Glomerular endothelial cell (primary cell): ENCODE data around the gene CD9. TPM values are rescaled to one million over a fixed set of nuclear protein-coding genes. Genes with fewer than 3 reads are reported as not detected.
"Not testable (repeated sequence)": the region's sequence is repeated elsewhere in the genome, so short reads cannot be mapped to it uniquely, and the experiment has no call there.

ENCODE experiments used
- DNase-seq: peaks from one replicate; pipeline ENCODE4 v3.0.0-alpha.2; 2011; ENCODE audit warnings: low read depth, low spot score; ENCODE audit errors: extremely low read depth
- total RNA-seq: library from RNA; depleted of rRNA; stranded (reverse); fragments of >200 nt; gene quantifications from 2 replicates; pipeline ENCODE4 v1.2.3, GENCODE V29; 2015

CD9 gene
- total RNA-seq, 1 donor from 2014 or later, result 555 TPM

GRCh38 chr12:6178981-6179761, 21.0 kb upstream of the CD9 start:
- no peak for DNase-seq

- no peak for DNase-seq
These were observed 19.7 kb upstream of the CD9 start for GRCh38 chr12:6180268-6181051.

GRCh38 chr12:6181166-6181565, 19.0 kb upstream of the CD9 start:
- DNase-seq, result no peak

GRCh38 chr12:6181583-6182278, 18.5 kb upstream of the CD9 start:
- no peak for DNase-seq

DNA sequence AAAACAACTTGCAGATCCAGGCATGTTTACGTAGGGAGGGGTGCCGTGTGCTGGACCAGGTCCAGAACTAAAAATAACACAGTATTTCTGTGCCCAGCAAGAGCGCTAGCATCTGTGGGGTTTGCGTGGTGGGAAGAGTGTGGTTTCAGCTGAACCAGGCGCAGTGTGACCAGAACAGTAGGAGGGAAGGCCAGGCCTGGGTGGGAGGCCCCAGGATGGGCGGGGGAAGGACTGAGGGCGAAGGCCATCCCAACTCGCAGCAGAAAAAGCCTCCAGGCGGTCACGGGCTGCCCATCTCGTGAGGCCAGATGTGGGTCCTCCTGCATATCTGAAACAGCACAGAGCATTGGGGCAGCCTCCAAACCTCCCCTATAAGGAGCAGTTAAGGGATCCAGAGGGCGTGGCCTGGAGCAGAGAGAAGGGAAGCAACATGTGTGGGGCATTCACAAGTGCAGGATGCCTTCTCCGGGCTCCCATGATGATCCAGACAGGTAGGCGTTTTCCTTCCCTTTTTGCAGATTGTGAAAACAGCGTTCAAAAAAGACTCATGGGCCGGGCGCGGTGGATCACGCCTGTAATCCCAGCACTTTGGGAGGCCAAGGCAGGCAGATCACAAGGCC, 17.8 kb upstream of the CD9 start:
- DNase-seq, result no peak

- DNase-seq, result no peak
These were observed 16.3 kb upstream of the CD9 start for GRCh38 chr12:6183689-6184428.

GRCh38 chr12:6185961-6186827, 14.0 kb upstream of the CD9 start:
- DNase-seq, result no peak

DNA sequence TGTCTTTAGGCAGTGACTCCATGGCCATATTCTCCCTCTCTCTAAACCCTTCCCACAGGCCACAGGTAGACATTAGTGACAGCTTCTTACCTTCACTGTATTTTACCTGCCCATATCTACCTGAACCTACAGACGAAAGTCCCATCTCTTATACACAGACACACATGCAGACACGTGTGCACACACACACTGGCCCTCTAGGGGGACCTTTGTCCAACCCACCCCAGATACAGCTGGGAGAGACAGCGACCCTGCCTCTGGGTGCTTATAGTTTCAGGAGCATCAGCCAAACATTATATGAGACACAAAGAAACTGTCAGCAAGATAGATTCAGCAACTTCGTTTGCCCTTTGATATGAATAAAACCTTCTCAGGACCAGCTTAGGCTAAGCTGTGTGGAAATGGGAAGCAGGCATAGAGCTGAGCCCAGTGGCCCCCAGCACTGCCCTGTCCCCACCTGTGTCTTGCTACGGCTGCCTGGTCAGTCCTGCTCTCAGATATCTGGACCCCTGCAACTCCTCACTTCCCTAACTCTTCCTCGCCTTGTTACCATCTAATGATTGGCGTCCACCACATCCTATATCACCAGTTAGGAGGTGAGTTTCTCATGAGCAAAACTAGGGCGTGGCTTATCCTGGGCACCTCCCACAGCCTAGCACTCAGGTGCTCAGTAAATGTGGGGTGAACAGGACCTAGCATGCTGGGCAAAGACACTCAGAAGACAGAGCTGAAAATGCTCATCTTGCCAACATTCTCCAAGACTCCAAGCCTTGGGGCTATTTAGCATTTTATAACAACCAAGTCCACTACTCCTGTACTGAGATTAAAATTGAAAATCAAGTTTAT, 12.0 kb upstream of the CD9 start:
- DNase-seq, result no peak

DNA sequence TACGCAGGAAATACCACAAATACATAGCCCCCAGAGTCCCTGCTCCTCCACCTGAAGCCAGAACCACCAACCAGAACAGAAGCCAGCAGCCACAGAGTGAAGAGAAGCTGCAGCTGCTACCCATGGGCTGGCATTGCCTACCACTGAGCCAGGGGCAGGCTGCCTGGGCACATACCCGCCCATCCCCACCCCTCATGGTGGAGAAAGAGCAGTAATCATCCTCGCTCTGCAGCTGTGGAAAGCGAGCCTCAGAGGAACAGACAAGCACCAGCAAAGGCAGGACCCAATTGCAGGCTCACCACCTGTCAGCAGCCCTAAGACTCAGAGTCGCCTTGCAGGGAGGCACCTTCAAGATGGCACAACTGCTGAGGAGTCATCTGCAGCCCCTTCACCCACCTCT, 11.2 kb upstream of the CD9 start:
- DNase-seq, result no peak

DNA sequence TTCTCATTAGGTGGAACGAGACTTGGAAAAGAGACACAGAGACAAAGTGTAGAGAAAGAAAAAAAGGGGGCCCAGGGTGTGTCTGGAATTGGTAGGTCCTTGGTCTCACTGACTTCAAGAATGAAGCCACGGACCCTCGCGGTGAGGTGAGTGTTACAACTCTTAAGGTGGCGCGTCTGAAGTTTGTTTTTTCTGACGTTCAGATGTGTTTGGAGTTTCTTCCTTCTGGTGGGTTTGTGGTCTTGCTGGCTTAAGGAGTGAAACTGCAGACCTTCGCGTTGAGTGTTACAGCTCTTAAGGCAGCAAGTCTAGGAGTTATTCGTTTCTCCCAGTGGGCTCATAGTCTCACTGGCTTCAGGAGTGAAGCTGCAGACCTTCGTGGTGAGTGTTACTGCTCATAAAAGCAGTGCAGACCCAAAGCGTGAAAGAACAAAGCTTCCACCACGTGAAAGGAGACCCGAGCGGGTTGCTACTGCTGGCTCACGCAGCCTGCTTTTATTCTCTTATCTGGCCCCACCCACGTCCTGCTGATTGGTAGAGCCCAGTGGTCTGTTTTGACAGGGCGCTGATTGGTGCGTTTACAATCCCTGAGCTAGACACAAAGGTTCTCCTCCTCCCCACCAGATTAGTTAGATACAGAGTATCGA, 10.1 kb upstream of the CD9 start:
- not testable (repeated sequence) for DNase-seq

GRCh38 chr12:6190767-6191530, 9.3 kb upstream of the CD9 start:
- not testable (repeated sequence) for DNase-seq

DNA sequence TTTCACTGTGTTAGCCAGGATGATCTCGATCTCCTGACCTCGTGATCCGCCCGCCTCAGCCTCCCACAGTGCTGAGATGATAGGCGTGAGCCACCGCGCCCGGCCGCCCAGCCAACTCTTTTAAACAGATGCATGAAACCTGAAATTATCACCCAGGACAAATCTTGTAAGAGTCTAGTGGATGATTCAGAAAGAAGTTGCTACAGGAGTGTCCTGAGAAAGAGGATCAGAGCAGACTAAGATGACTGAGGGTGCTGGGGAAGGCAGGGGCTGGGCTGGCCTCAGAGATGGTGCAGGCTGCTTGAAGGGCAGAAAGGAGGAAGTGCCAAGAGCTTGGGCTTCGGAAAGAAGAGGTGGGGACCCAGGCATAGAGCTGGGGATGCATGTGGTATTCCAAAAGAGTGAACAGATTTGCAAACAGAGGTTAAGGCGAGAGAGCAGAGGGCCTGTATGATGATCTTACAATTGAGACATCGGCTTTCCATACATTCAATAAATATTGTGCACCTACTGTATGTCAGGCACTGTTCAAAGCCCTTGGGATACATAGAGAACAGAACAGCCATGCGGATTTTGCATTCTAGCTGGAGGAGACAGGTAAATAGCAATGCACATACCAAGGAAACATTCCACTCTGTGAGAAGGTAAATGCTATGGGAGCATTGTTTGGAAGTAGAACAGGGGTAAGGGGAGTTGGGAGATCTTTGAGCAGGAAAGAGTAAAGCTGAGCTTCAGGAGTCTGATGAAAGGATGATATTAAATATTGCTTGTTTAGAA, 7.4 kb upstream of the CD9 start:
- DNase-seq, result no peak

GRCh38 chr12:6193853-6194815, 6.1 kb upstream of the CD9 start:
- DNase-seq, result no peak

- peak; percentile 88 for DNase-seq
These were observed 4.3 kb upstream of the CD9 start for GRCh38 chr12:6195665-6196535.
